ENCODE measurements around the gene ZDHHC11B. TPM values are rescaled to one million over a fixed set of nuclear protein-coding genes. Genes with fewer than 3 reads are reported as not detected.
"Not testable (repeated sequence)": the region's sequence is repeated elsewhere in the genome, so short reads cannot be mapped to it uniquely, and the experiment has no call there.

The ZDHHC11B gene
- total RNA-seq, 2 experiments from 2014 or later = 0.59 TPM; not detected in 1

GRCh38 chr5:756865-757345, 27.6 kb downstream of the ZDHHC11B start:
- peaks cover 11% of the 10 kb centered on the region for H3K4me1 Mint-ChIP-seq (ENCODE audit: low read depth)
- ChIA-PET CTCF (no interaction called here), POLR2A (no interaction called here)
- no peaks in the 10 kb centered on the region for H3K36me3 Mint-ChIP-seq (ENCODE audit: low read depth)
- DNase-seq (no peak), ATAC-seq (no peak)
- H3K27ac Mint-ChIP-seq = no peak overlapping the region
- no peaks in the 10 kb centered on the region for H3K27me3 Mint-ChIP-seq
- TF ChIP-seq CTCF (IDR thresholded peaks at IDR 0.05) = no peak
- no peak overlapping the region for H3K4me3 Mint-ChIP-seq
- intact Hi-C loops (cut with micrococcal nuclease) = loop anchor here (5.0 kb wide), 1 partner anchor 85 kb away; no protein-coding TSS in a partner anchor
- no peaks in the 10 kb centered on the region for H3K9me3 Mint-ChIP-seq

- POLR2A ChIA-PET = no interaction called here
- no peak for TF ChIP-seq CTCF (IDR thresholded peaks at IDR 0.05)
- CTCF ChIA-PET = no interaction called here
- Mint-ChIP-seq H3K4me1 (ENCODE audit: low read depth) (peaks cover 11% of the 10 kb centered on the region), H3K4me3 (no peak overlapping the region), H3K9me3 (no peaks in the 10 kb centered on the region), H3K27me3 (no peaks in the 10 kb centered on the region), H3K36me3 (ENCODE audit: low read depth) (no peaks in the 10 kb centered on the region), H3K27ac (no peak overlapping the region)
- ATAC-seq (no peak), DNase-seq (no peak)
- intact Hi-C loops (cut with micrococcal nuclease) = loop anchor here (5.0 kb wide), 1 partner anchor 86 kb away; no protein-coding TSS in a partner anchor
Observed at GRCh38 chr5:756171-756570, 28.4 kb downstream of the ZDHHC11B start.

- POLR2A ChIA-PET; H3K36me3 Mint-ChIP-seq (ENCODE audit: low read depth); ATAC-seq; H3K9me3 Mint-ChIP-seq; H3K4me3 Mint-ChIP-seq; H3K4me1 Mint-ChIP-seq (ENCODE audit: low read depth); CTCF ChIA-PET; H3K27ac Mint-ChIP-seq; DNase-seq; intact Hi-C loops (cut with micrococcal nuclease); H3K27me3 Mint-ChIP-seq: not testable (repeated sequence)
Observed at GRCh38 chr5:754143-754632, 30.3 kb downstream of the ZDHHC11B start.

GRCh38 chr5:753567-754142, 30.9 kb downstream of the ZDHHC11B start:
- intact Hi-C loops (cut with micrococcal nuclease); CTCF ChIA-PET; POLR2A ChIA-PET; H3K4me3 Mint-ChIP-seq; H3K27ac Mint-ChIP-seq; H3K4me1 Mint-ChIP-seq (ENCODE audit: low read depth); H3K9me3 Mint-ChIP-seq; DNase-seq; H3K27me3 Mint-ChIP-seq; H3K36me3 Mint-ChIP-seq (ENCODE audit: low read depth): not testable (repeated sequence)
- ATAC-seq = peak; percentile 58

- H3K4me1 Mint-ChIP-seq (ENCODE audit: low read depth); H3K27me3 Mint-ChIP-seq; CTCF ChIA-PET; H3K27ac Mint-ChIP-seq; H3K36me3 Mint-ChIP-seq (ENCODE audit: low read depth); ATAC-seq; POLR2A ChIA-PET; H3K4me3 Mint-ChIP-seq; intact Hi-C loops (cut with micrococcal nuclease); H3K9me3 Mint-ChIP-seq; DNase-seq: not testable (repeated sequence)
Observed at GRCh38 chr5:752532-753115, 31.9 kb downstream of the ZDHHC11B start.

- intact Hi-C loops (cut with micrococcal nuclease); ATAC-seq; POLR2A ChIA-PET: not testable (repeated sequence)
Observed at GRCh38 chr5:751992-752391, 32.5 kb downstream of the ZDHHC11B start.

GRCh38 chr5:751496-751895, 33.0 kb downstream of the ZDHHC11B start:
- no peak overlapping the region for H3K4me3 Mint-ChIP-seq
- TF ChIP-seq CTCF (IDR thresholded peaks at IDR 0.05) = no peak
- ChIA-PET CTCF (no interaction called here), POLR2A (no interaction called here)
- H3K27ac Mint-ChIP-seq = no peak overlapping the region
- DNase-seq (no peak), ATAC-seq (no peak)
- no peaks in the 10 kb centered on the region for H3K4me1 Mint-ChIP-seq (ENCODE audit: low read depth)
- intact Hi-C loops (cut with micrococcal nuclease) = no loop called here
- H3K36me3 Mint-ChIP-seq (ENCODE audit: low read depth) = no peaks in the 10 kb centered on the region
- no peaks in the 10 kb centered on the region for H3K9me3 Mint-ChIP-seq
- no peaks in the 10 kb centered on the region for H3K27me3 Mint-ChIP-seq

More at GRCh38 chr5:751992-752391, 32.5 kb downstream of the ZDHHC11B start:
- H3K9me3 Mint-ChIP-seq; H3K27me3 Mint-ChIP-seq; H3K27ac Mint-ChIP-seq; H3K36me3 Mint-ChIP-seq (ENCODE audit: low read depth); H3K4me1 Mint-ChIP-seq (ENCODE audit: low read depth); CTCF ChIA-PET; H3K4me3 Mint-ChIP-seq; DNase-seq: not testable (repeated sequence)

GRCh38 chr5:750226-750625, 34.3 kb downstream of the ZDHHC11B start:
- H3K27ac Mint-ChIP-seq; ATAC-seq; H3K36me3 Mint-ChIP-seq (ENCODE audit: low read depth); H3K27me3 Mint-ChIP-seq; POLR2A ChIA-PET; CTCF ChIA-PET; H3K4me1 Mint-ChIP-seq (ENCODE audit: low read depth); H3K9me3 Mint-ChIP-seq; DNase-seq; intact Hi-C loops (cut with micrococcal nuclease); H3K4me3 Mint-ChIP-seq: not testable (repeated sequence)

All from activated CD8-positive, alpha-beta T cell treated with anti-CD3 and anti-CD28 coated beads for 36 hours (primary cell).